ENCODE data around the gene FARS2.

FARS2 gene

GRCh38 chr6:5707281-5708045 is 446.1 kb downstream of the FARS2 start:
- no peak overlapping the region for H3K4me3 ChIP-seq (ENCODE audit: low read depth, low read length)

GRCh38 chr6:5710516-5710915 is 449.2 kb downstream of the FARS2 start:
- TF ChIP-seq CTCF (IDR thresholded peaks at IDR 0.05; ENCODE audit: low read depth, low read length), result no peak
- no peak overlapping the region for H3K4me3 ChIP-seq (ENCODE audit: low read depth, low read length)

More at GRCh38 chr6:5707281-5708045, 446.1 kb downstream of the FARS2 start:
- no peak for TF ChIP-seq CTCF (IDR thresholded peaks at IDR 0.05; ENCODE audit: low read depth, low read length)

GRCh38 chr6:5710936-5711335 is 449.6 kb downstream of the FARS2 start:
- H3K4me3 ChIP-seq (ENCODE audit: low read depth, low read length), result no peak overlapping the region
- TF ChIP-seq CTCF (IDR thresholded peaks at IDR 0.05; ENCODE audit: low read depth, low read length), result no peak

- TF ChIP-seq CTCF (IDR thresholded peaks at IDR 0.05; ENCODE audit: low read depth, low read length), result no peak
- no peak overlapping the region for H3K4me3 ChIP-seq (ENCODE audit: low read depth, low read length)
Measured at GRCh38 chr6:5712349-5713215, 451.3 kb downstream of the FARS2 start.

GRCh38 chr6:5713519-5713918 is 452.2 kb downstream of the FARS2 start:
- TF ChIP-seq CTCF (IDR thresholded peaks at IDR 0.05; ENCODE audit: low read depth, low read length), result no peak
- H3K4me3 ChIP-seq (ENCODE audit: low read depth, low read length), result no peak overlapping the region

- no peak overlapping the region for H3K4me3 ChIP-seq (ENCODE audit: low read depth, low read length)
- TF ChIP-seq CTCF (IDR thresholded peaks at IDR 0.05; ENCODE audit: low read depth, low read length), result no peak
Measured at GRCh38 chr6:5718231-5718947, 457.1 kb downstream of the FARS2 start.

Data from WI38 (cell line).